HT-29 (cell line): ENCODE results near the gene RPUSD1. TPM values are rescaled to one million over a fixed set of nuclear protein-coding genes. Genes with fewer than 3 reads are reported as not detected.
"Not testable (repeated sequence)": the region's sequence is repeated elsewhere in the genome, so short reads cannot be mapped to it uniquely, and the experiment has no call there.

Experiments
- DNase-seq: peaks from one replicate; pipeline ENCODE4 v3.0.0-alpha.2; 2015; ENCODE audit warnings: low spot score
- small RNA-seq: library from RNA; depleted of rRNA; stranded (forward); fragments of <200 nt; gene quantifications from one replicate; pipeline ENCODE3, GENCODE V24; 2014
- total RNA-seq: library from RNA; depleted of rRNA; stranded (reverse); fragments of >200 nt; shearing (Covaris generic); gene quantifications from 2 replicates; pipeline ENCODE4 v1.2.3, GENCODE V29; 2014; rRNA removed

RPUSD1 gene
- total RNA-seq, 1 experiment from 2014 or later = 147 TPM

GRCh38 chr16:747978-748746 is 40.0 kb downstream of the RPUSD1 start:
- DNase-seq = no peak

- no peak for DNase-seq
Observed at GRCh38 chr16:746637-747036, 41.5 kb downstream of the RPUSD1 start.

- DNase-seq = peak; percentile 53
Observed at GRCh38 chr16:745739-746138, 42.4 kb downstream of the RPUSD1 start.

GRCh38 chr16:743794-744500 is 44.2 kb downstream of the RPUSD1 start:
- DNase-seq = no peak

- not testable (repeated sequence) for DNase-seq
Observed at GRCh38 chr16:742894-743293, 45.3 kb downstream of the RPUSD1 start.

- no peak for DNase-seq
Observed at GRCh38 chr16:741986-742629, 46.1 kb downstream of the RPUSD1 start.

- peak; percentile 89 for DNase-seq
Observed at GRCh38 chr16:740764-741505, 47.2 kb downstream of the RPUSD1 start, which contains the start of gene CIAO3. Gene CIAO3, minus strand, starts transcription at chr16:740997. Its CDS starts 12 bp downstream, at chr16:740985.

GRCh38 chr16:740459-740763 is 47.8 kb downstream of the RPUSD1 start:
- DNase-seq = no peak

- no peak for DNase-seq
Observed at GRCh38 chr16:739560-740458, 48.4 kb downstream of the RPUSD1 start.

GRCh38 chr16:736936-737481 is 51.2 kb downstream of the RPUSD1 start:
- no peak for DNase-seq

GRCh38 chr16:735982-736453 is 52.2 kb downstream of the RPUSD1 start:
- DNase-seq = no peak

GRCh38 chr16:734981-735881 is 53.0 kb downstream of the RPUSD1 start:
- DNase-seq = no peak

Small RNA genes within 50 kb of the gene (small RNA-seq; reads per million reads assigned to genes)
- not detected for gene MIR662

Other genes with a start within 250 kb of the RPUSD1 start
- gene PRR35, start 228.0 kb downstream of the RPUSD1 start, total RNA-seq = 0.08 TPM in 1 of 2 replicates, not detected in the other
- gene NHLRC4, start 221.4 kb downstream of the RPUSD1 start, total RNA-seq = 0.05 and 0.13 TPM in 2 replicates
- gene PIGQ, start 218.4 kb downstream of the RPUSD1 start, total RNA-seq = 99.5 and 103 TPM in 2 replicates
- gene RAB40C, start 198.3 kb downstream of the RPUSD1 start, total RNA-seq = 54.2 and 58.2 TPM in 2 replicates
- 0.74 and 1.1 TPM in 2 replicates for gene WFIKKN1, start 157.4 kb downstream of the RPUSD1 start, total RNA-seq
- gene METTL26, start 152.1 kb downstream of the RPUSD1 start, total RNA-seq = 278 and 290 TPM in 2 replicates
- gene MCRIP2, start 146.6 kb downstream of the RPUSD1 start, total RNA-seq = 198 and 209 TPM in 2 replicates
- gene WDR90, start 139.0 kb downstream of the RPUSD1 start, total RNA-seq = 162 and 168 TPM in 2 replicates
- gene RHOT2, start 120.2 kb downstream of the RPUSD1 start, total RNA-seq = 209 and 211 TPM in 2 replicates
- 7.8 and 8.2 TPM in 2 replicates for gene RHBDL1, start 112.7 kb downstream of the RPUSD1 start, total RNA-seq
- gene STUB1, start 108.0 kb downstream of the RPUSD1 start, total RNA-seq = 258 and 295 TPM in 2 replicates
- gene JMJD8, start 104.0 kb downstream of the RPUSD1 start, total RNA-seq = 154 and 176 TPM in 2 replicates
- gene WDR24, start 98.0 kb downstream of the RPUSD1 start, total RNA-seq = 5.9 and 6.2 TPM in 2 replicates
- gene FBXL16, start 82.6 kb downstream of the RPUSD1 start, total RNA-seq = 0.29 and 1.5 TPM in 2 replicates
- 82.2 and 108 TPM in 2 replicates for gene METRN, start 73.3 kb downstream of the RPUSD1 start, total RNA-seq
- gene ANTKMT, start 67.2 kb downstream of the RPUSD1 start, total RNA-seq = 123 and 151 TPM in 2 replicates
- 22.9 and 30.6 TPM in 2 replicates for gene CCDC78, start 61.9 kb downstream of the RPUSD1 start, total RNA-seq
- 63.0 and 80.8 TPM in 2 replicates for gene HAGHL, start 61.3 kb downstream of the RPUSD1 start, total RNA-seq
- 68.4 and 80.0 TPM in 2 replicates for gene CIAO3, start 47.4 kb downstream of the RPUSD1 start, total RNA-seq
- gene MSLN, start 27.6 kb downstream of the RPUSD1 start, total RNA-seq = 3.9 and 8.3 TPM in 2 replicates
- 121 and 145 TPM in 2 replicates for gene CHTF18, start 239 bp upstream of the RPUSD1 start, total RNA-seq
- gene GNG13, start 12.4 kb upstream of the RPUSD1 start, total RNA-seq = not detected in 2 replicates
- gene LMF1, start 182.6 kb upstream of the RPUSD1 start, total RNA-seq = 2.1 and 5.2 TPM in 2 replicates
- gene SOX8, start 193.4 kb upstream of the RPUSD1 start, total RNA-seq = 0.08 and 0.61 TPM in 2 replicates